Calu3 (cell line): ENCODE data around the gene FOXF2. TPM values are rescaled to one million over a fixed set of nuclear protein-coding genes. Genes with fewer than 3 reads are reported as not detected.
A peak's percentile ranks its signal among the peaks of the same experiment; 100 is the strongest.

Experiments used
- BruUV-seq: library from RNA; stranded (reverse); fragments of 400-500 nt; replicated peaks from 2 replicates; lab custom pipeline; 2021; lab: Mats Ljungman, UMichigan
- CTCF ChIA-PET: fragments of 300-600 bp; sonication (Branson Sonifier 250); formaldehyde crosslinking; loops from one replicate; lab custom pipeline; 2022; ENCODE audit warnings: antibody characterized with exemption; lab: Charles Lee
- DNase-seq: peaks from one replicate; pipeline ENCODE4 v3.0.0; 2022
- H3K27ac Mint-ChIP-seq: one replicate; pipeline ENCODE4 v1.8.0; 2022; ENCODE audit warnings: mixed read lengths; ENCODE audit not compliant: unreplicated experiment
- H3K27me3 Mint-ChIP-seq: one replicate; pipeline ENCODE4 v1.8.0; 2022; ENCODE audit warnings: mixed read lengths; ENCODE audit not compliant: unreplicated experiment
- H3K36me3 Mint-ChIP-seq: one replicate; pipeline ENCODE4 v1.8.0; 2022; ENCODE audit warnings: mild to moderate bottlenecking, moderate library complexity, mixed read lengths; ENCODE audit not compliant: insufficient read depth, unreplicated experiment
- H3K4me1 Mint-ChIP-seq: one replicate; pipeline ENCODE4 v1.8.0; 2022; ENCODE audit warnings: mild to moderate bottlenecking, low read depth, mixed read lengths; ENCODE audit not compliant: unreplicated experiment
- H3K4me3 Mint-ChIP-seq: one replicate; pipeline ENCODE4 v1.8.0; 2022; ENCODE audit warnings: mild to moderate bottlenecking, low read depth, moderate library complexity, mixed read lengths; ENCODE audit not compliant: unreplicated experiment
- H3K9me3 Mint-ChIP-seq: one replicate; pipeline ENCODE4 v1.8.0; 2022; ENCODE audit warnings: low read depth, mixed read lengths; ENCODE audit not compliant: unreplicated experiment
- intact Hi-C: fragments of 100-400 bp; cut with micrococcal nuclease; formaldehyde crosslinking; loops from one replicate; pipeline ENCODE4 v1.10.0; 2022; ENCODE audit not compliant: unreplicated experiment
- total RNA-seq: library from RNA; stranded (reverse); gene quantifications from 2 replicates; pipeline ENCODE4 v1.2.3, GENCODE V29; 2022
- TF ChIP-seq, protein P1 (sequence below): fragments of 200-600 bp; IDR thresholded peaks from one replicate; pipeline ENCODE4 v1.8.0; 2022; ENCODE audit warnings: antibody characterized with exemption; ENCODE audit not compliant: unreplicated experiment

The FOXF2 gene
- total RNA-seq, 1 experiment from 2014 or later: 0.14 TPM

DNA sequence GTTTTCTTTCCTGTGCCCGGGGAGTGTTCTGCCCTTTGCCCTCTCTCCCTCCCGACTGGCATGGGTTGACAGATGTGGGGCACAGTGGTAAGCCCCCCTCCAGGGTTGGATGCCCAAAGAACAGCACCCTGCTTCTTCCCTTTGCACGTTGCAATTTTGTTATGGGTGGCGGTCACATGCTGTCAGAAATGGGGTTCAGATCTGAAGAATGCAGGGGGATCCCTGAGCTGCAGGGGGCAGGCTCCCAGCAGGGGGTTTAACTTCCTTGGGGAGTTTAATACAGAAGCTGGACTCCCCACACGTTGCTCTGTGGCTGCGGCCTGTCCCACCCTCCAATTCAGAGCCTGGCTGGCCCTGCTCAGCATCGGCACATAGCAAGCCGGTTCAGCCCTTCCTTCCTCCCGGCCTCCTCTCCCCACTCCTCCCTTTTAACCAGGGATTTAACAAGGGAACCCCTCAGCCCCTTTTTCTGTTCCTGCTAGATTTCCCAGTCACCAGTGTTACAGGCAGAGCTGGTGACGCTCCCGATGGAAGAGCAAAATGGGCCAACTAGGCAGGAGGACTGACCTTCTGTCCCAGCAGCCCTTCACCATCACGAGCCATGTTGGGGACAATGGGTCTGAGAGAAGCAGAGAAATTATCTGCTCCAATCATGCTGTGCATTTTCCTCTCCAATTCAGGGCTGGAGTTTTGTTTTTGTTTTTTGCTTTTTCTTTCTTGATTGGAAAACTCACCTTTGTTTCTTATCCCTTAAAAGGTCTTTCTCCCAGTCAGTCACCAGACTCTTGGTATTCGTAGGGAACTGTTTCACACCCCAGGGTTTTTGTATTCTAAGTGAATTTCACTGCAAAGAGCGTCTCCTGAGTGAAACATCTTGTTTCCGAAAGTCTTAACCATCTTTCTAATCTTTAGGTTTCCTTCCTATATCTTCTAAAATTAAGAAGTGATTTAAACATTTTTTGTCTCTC, 6.8 kb downstream of the FOXF2 start:
- TF ChIP-seq, protein P1, sequence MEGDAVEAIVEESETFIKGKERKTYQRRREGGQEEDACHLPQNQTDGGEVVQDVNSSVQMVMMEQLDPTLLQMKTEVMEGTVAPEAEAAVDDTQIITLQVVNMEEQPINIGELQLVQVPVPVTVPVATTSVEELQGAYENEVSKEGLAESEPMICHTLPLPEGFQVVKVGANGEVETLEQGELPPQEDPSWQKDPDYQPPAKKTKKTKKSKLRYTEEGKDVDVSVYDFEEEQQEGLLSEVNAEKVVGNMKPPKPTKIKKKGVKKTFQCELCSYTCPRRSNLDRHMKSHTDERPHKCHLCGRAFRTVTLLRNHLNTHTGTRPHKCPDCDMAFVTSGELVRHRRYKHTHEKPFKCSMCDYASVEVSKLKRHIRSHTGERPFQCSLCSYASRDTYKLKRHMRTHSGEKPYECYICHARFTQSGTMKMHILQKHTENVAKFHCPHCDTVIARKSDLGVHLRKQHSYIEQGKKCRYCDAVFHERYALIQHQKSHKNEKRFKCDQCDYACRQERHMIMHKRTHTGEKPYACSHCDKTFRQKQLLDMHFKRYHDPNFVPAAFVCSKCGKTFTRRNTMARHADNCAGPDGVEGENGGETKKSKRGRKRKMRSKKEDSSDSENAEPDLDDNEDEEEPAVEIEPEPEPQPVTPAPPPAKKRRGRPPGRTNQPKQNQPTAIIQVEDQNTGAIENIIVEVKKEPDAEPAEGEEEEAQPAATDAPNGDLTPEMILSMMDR: no peak
- no peaks in the 10 kb centered on the region for H3K36me3 Mint-ChIP-seq
- H3K9me3 Mint-ChIP-seq: no peaks in the 10 kb centered on the region
- CTCF ChIA-PET: interaction anchor here (0.7 to 1.4 kb wide), 4 partner anchors 484 to 803 kb away, joined by 3 to 6 read pairs (median 4); no protein-coding TSS in a partner anchor
- H3K27me3 Mint-ChIP-seq: peaks cover 72% of the 10 kb centered on the region
- no TSS peak for BruUV-seq
- H3K4me1 Mint-ChIP-seq: no peaks in the 10 kb centered on the region
- no peak overlapping the region for H3K4me3 Mint-ChIP-seq
- intact Hi-C loops: loop anchor here (10.0 kb wide), 1 partner anchor 601 kb away; no protein-coding TSS in a partner anchor
- no peak for DNase-seq
- no peak overlapping the region for H3K27ac Mint-ChIP-seq

DNA sequence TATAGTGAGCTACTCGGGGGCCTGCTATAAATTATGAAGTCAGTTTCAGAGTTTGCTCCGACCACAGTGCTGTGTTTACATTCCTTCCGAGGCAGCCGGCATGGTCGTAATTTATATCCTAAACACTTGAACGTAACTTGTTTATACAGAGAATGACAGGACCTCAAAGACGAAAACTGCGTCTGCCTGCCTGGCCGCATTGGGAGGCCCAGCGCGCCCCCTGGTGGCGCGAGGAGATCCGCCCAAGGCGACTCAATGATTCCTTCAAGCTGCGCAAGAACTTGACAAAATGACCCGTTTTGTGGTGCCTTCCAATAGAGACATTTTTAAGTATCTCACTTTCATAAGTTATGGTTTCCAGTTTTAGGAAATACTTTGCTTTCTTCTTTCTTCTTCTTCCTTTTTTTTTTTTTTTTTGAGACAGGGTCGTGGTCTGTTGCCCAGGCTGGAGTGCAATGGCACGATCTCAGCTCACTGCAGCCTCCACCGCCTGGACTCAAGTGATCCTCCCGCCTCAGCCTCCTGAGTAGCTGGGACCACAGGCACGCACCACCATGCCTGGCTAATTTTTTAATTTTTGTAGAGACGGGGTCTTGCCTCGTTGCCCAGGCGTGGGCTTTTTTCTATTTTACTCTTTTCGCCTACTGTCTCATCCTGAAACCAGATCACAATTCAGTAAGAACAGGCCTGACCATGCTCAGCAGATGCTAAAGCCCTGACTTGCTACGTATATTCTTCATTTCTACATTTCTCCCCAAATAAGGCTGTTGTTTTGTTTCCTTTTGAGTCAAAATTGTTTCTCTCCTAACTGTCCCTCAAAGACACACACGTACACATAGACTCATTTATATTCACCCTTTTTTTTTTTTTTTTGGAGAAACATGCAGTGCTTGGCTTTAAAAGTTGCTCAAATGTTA, 7.8 kb downstream of the FOXF2 start:
- no peaks in the 10 kb centered on the region for H3K4me1 Mint-ChIP-seq
- DNase-seq: peak; percentile 69
- CTCF ChIA-PET: interaction anchor here (0.7 to 1.4 kb wide), 6 partner anchors 16 to 804 kb away, joined by 3 to 6 read pairs (median 4); no protein-coding TSS in a partner anchor
- no TSS peak for BruUV-seq
- H3K9me3 Mint-ChIP-seq: no peaks in the 10 kb centered on the region
- no peaks in the 10 kb centered on the region for H3K36me3 Mint-ChIP-seq
- intact Hi-C loops: loop anchor here (1.0 to 10.0 kb wide), 2 partner anchors 602 to 804 kb away; no protein-coding TSS in a partner anchor
- H3K4me3 Mint-ChIP-seq: no peak overlapping the region
- H3K27ac Mint-ChIP-seq: no peak overlapping the region
- TF ChIP-seq, protein P1: peak; percentile 56
- H3K27me3 Mint-ChIP-seq: peaks cover 62% of the 10 kb centered on the region

DNA sequence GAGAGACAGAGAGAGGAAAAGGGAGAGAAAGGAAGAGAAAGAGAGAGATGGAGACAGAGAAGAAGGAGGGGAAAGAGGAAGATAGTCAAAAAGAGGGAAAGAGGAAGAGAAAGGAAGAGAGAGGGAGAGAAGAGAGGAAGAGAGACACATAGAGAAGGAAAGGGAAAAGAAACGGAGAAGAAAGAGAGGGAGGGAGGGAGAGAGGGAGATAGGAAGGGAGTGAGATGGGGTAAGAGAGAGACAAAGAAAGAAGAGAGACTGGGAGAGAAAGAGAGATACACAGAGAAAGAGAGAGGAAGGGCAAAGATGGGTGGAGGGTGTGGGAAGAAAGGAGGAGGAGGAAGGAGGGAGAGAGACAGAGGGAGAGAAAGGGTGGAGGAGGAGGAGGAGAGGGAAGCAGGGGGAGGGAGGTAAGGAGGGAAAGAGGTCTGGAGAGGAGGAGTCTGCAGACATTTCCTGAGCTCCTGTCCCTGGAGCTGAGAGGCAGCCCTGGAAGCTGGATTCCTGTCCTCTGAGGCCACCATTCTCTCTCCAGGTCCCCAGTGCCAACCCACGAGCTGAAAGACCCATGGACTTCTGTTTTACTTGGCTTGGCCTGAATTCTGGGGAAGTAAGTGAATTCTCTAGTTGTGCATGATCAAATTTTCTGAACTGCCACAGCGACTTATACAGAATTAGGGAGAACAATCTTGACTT, 9.9 kb downstream of the FOXF2 start:
- Mint-ChIP-seq H3K27me3 (peaks cover 54% of the 10 kb centered on the region), H3K36me3 (no peaks in the 10 kb centered on the region), H3K4me1 (no peaks in the 10 kb centered on the region), H3K9me3 (no peaks in the 10 kb centered on the region), H3K4me3 (no peak overlapping the region), H3K27ac (no peak overlapping the region)
- DNase-seq: no peak
- BruUV-seq: no TSS peak
- intact Hi-C loops: loop anchor here (10.0 kb wide), 1 partner anchor 604 kb away; no protein-coding TSS in a partner anchor
- TF ChIP-seq, protein P1: no peak
- CTCF ChIA-PET: interaction anchor here (0.8 kb wide), 1 partner anchor 600 kb away, joined by 4 read pairs; no protein-coding TSS in a partner anchor
